SW 1271 (cell line): ENCODE data around the gene BTBD8.

Experiments
- DNase-seq, 2 experiments: peaks; one replicate each; lab custom pipeline; 2025; lab: John Stamatoyannopoulos, UW

Gene BTBD8

GRCh38 chr1:92192246-92192645 is 112.1 kb downstream of the BTBD8 start:
- DNase-seq = no peak

- DNase-seq = no peak
These were observed 114.4 kb downstream of the BTBD8 start for GRCh38 chr1:92194511-92194910.

- DNase-seq = no peak
These were observed 121.8 kb downstream of the BTBD8 start for GRCh38 chr1:92201973-92202372.

- no peak for DNase-seq
These were observed 123.0 kb downstream of the BTBD8 start for GRCh38 chr1:92203105-92203504.

- DNase-seq = no peak
These were observed 130.6 kb downstream of the BTBD8 start for GRCh38 chr1:92210701-92211100.

GRCh38 chr1:92211166-92211565 is 131.0 kb downstream of the BTBD8 start:
- DNase-seq = no peak

- no peak for DNase-seq
These were observed 137.6 kb downstream of the BTBD8 start, which contains the start of gene C1orf146 for GRCh38 chr1:92217721-92218120. C1orf146 (plus strand) TSS chr1:92217915; CDS start chr1:92231421, 13,506 bp downstream.

- no peak for DNase-seq
These were observed 138.4 kb downstream of the BTBD8 start for GRCh38 chr1:92218559-92218958.

- DNase-seq = no peak
These were observed 138.9 kb downstream of the BTBD8 start for GRCh38 chr1:92219028-92219427.

- no peak for DNase-seq
These were observed 148.3 kb downstream of the BTBD8 start for GRCh38 chr1:92228401-92228800.

GRCh38 chr1:92230736-92231135 is 150.6 kb downstream of the BTBD8 start:
- DNase-seq = no peak
